Dedifferentiated amniotic fluid mesenchymal stem cell (primary cell): ENCODE measurements around the gene CAMSAP3.

Source experiments
- DNase-seq: peaks from one replicate; pipeline ENCODE4 v3.0.0-alpha.2; 2016; ENCODE audit errors: extremely low spot score

CAMSAP3 gene

DNA sequence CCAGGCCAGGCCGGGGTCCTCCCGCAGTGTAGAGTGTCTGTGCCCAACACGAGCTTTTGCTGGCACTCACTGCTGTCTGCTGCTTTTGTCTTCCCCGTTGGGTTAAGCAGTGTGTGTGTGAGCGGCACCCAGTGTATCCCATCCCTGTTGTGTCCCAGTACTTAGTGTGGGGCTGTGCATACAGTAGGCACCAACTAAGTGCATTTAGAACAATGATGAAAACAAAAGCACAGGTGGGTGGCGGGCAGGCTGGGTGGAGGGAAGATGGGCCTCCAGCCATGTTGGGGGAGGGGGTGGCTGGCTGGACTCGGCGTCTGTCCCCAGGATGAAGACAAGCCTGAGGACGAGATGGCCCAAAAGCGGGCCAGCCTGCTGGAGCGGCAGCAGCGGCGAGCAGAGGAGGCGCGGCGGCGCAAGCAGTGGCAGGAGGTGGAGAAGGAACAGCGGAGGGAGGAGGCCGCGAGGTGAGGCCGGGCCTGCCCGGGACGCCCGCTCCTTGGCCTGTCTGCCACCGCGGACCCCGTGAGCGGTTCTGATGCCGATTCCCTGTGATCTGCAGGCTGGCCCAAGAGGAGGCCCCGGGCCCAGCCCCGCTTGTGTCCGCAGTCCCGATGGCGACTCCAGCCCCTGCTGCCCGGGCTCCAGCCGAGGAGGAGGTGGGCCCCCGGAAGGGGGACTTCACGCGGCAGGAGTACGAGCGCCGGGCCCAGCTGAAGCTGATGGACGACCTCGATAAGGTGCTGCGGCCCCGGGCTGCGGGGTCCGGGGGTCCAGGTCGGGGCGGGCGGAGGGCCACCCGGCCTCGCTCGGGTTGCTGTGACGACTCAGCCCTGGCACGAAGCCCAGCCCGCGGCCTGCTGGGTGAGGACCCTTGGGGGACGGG lies 19.4 kb downstream of the CAMSAP3 start:
- no peak for DNase-seq

DNA sequence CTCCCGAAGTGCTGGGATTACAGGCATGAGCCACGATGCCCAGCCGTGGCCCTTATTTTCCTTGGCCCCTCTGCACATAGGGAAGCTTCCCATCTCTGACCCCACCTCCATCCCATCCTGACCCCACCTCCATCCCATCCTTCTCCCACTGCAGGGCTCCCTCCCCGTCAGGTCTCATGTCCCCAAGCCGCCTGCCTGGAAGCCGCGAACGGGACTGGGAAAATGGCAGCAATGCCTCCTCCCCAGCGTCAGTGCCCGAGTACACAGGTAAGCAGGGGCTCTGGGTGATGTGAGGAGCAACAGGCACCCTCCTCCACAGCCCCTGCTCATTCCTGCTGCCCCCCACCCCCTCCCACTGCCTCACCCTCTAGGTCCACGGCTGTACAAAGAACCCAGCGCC lies 21.5 kb downstream of the CAMSAP3 start:
- DNase-seq: no peak

DNA sequence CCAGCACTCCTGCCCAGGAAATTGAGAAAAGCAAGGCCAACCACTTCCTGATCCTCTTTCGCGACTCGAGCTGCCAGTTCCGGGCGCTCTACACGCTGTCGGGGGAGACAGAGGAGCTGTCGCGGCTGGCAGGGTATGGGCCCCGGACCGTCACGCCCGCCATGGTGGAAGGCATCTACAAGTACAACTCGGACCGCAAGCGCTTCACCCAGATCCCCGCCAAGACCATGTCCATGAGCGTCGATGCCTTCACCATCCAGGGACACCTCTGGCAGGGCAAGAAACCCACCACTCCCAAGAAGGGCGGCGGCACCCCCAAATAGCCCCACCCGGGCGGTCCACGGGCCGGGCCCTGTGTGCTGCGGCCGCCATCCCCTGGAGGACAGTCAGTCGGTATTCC lies 22.1 kb downstream of the CAMSAP3 start:
- DNase-seq: no peak

DNA sequence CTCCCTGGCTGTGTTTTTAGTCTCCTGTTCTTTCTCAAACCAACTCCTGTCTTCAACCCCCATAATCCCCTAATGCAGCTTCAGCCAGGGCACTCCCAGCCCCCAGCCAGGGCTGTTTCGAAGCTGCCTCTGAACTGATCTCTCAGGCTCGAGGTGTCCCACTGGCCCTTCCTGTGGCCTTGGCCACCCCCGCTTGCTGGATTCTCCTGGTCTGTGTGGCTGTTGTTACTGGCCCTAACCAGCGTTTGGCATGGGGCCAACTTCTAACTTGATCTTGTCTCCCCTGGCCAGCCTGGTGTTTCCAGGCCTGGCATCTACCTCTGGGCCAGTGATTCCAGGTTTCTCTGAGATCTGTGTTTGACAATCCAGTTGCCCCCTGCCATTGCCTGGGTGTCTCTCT lies 22.7 kb downstream of the CAMSAP3 start:
- no peak for DNase-seq

DNA sequence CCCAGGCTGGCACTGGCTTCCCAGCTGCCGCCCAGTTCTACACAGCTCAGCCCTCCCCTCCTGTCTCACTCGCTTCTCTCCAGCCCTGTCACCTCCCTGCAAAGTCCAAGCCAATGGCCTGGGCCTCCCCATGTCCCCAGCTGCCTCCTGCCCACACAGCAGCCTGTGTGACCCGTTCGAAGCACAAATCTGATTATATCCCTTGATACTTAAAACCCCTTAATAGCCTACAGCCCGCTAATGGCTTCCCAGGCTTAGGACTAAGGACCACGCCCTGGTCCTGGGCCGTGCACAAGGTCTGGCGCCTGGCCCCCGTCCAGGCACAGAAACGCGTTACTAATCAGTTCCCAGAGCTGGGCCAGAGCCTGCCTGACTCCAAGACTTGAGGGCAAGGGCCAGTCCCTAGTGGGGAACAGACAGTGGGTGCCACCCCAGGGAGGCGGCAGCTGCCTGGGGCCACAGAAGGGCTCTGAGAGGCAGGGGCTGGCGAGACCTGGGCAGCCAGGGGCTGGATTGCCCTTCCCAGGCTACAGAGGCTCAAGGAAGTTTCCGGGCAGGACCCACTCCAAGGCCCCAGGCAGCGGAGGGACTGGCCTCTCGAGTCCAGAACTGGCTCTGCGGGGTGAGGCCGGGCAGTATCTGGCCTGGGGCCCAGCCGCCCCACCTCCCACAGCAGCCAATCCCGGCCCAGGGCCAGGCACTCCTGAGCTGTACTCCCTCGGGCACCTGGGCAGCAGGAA lies 23.3 kb downstream of the CAMSAP3 start:
- no peak for DNase-seq

DNA sequence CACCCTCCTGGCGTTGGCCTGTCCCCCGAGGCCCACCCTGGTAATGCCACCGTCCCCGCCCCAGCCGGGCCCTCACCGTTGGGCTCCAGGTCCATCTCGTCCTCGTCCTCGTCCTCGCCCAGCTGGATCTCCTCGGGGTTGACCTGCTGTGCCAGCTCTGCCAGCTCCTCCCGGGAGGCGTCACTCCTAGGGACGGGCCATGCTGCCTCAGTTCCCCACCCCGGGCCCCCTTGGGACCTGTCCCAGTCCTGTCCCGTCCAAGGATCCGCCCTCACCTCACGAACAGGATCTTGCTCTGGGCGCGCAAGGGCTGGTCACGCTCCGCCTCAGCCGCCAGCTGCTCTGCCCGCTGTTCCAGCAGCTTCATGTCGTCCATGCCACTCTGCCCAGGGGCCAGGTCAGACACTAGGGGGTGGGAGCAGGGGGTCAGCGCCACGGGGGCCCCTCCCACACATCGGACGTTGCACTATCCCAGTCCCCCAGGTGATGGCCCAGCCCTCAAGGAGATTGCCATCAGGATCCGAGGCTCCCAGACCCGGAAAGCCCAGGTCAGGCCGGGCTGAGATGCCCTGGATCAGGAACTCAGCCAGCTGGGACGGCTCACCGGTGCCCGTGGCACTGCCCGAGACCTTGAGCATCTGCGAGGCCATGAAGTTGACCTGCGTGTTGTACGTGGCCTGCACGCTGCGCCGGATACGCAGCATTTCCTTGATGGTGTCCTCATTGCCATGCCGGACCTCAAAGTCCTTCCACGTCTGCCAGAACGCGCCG lies 24.2 kb downstream of the CAMSAP3 start:
- no peak for DNase-seq

GRCh38 chr19:7620442-7621412 lies 25.1 kb downstream of the CAMSAP3 start:
- DNase-seq: no peak

DNA sequence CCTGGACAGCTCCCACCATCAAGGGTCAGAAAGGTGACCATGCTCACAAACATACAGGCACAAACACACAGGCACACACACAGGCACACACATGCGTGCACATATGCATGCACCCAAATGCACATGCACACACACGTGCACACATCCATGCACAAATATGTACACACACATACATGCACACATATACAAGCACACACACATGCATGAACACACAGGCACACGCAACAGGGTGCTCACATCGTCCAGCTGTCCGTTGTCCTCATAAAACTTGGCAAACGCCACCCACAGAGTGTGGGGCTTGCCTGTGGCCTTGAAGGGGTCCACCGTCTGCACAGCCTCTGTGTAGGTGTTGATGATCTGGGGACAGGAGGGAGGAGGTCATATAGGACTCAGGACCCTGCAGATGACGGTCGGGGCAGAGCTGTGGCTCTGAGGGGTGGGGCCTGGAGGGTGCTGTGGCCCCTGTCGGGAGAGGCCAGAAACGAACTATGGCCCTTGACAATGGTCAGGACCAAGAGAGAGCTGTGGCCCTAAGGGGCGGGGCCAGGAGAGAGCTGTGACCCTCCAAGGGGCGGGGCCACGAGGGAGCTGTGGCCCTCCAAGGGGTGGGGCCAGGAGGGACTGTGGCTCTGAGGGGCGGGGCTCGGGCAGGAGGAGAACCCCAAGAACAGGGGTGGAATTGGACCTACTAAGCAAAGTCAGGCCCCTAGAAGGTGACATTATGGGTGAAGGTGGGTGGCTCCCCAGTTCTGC lies 27.4 kb downstream of the CAMSAP3 start:
- no peak for DNase-seq

- DNase-seq: no peak
Measured at GRCh38 chr19:7623725-7624603, 28.3 kb downstream of the CAMSAP3 start.

GRCh38 chr19:7624810-7625209 lies 29.1 kb downstream of the CAMSAP3 start:
- no peak for DNase-seq

GRCh38 chr19:7625763-7626372 lies 30.2 kb downstream of the CAMSAP3 start:
- DNase-seq: no peak

DNA sequence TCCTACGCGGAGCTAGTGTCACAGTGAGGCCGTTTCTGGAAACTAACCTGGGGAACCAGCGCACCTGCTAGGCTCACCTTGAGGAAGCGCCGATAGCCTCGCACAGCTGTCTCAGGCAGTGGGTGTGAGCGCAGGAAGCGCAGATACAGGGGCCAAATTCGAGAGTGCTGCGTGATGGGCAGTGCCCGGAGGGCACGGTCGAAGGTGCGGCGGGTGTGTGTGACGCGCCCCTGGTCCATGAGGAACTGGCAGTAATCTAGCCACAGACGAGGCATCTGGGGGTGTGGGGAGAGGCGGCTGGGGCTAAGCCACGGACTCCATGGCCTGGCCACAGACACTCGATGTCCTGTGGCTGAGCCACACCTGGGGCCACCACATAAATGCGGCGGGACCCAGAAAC lies 31.5 kb downstream of the CAMSAP3 start:
- no peak for DNase-seq

DNA sequence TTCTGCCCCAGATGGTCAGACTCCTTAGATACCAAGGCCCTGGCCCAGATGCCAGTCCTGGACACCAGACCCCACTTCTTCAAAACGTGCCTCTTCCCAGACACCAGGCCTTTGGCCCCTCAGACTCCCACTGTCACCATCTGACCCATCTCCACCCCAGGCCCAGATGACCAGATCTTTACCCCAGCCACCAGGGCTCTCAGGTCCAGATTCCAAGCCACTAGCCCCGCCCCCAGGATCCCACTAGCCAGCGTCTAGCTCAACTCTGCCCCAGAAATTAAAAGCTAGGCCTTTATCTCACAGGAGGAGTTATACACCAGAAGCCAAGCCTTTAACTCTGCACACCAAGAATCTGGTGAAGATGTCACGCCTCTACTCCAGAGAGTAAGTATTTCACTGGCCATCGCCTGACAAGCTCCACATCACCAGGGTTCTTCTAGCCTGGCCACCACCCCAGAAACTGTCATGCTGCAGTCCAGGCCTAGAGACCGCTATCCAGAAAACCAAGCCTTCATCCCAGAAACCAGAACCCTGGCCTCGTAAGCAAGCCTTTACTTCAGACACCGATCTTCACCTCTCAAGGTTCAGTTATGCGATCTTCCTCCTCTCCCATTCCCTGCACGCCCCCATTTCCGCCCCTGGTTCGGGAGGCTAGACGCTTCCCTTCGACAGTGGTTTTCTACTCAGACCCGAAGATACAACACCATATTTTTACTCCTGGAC lies 33.1 kb downstream of the CAMSAP3 start:
- no peak for DNase-seq

- DNase-seq: peak; percentile 99
Measured at GRCh38 chr19:7629347-7630054, 33.8 kb downstream of the CAMSAP3 start, which contains the start of the genes PET100 and XAB2. PET100 (plus strand) TSS chr19:7629793; CDS start chr19:7629834, 41 bp downstream. XAB2 (minus strand) TSS chr19:7629545; CDS start chr19:7629527, 18 bp downstream.

DNA sequence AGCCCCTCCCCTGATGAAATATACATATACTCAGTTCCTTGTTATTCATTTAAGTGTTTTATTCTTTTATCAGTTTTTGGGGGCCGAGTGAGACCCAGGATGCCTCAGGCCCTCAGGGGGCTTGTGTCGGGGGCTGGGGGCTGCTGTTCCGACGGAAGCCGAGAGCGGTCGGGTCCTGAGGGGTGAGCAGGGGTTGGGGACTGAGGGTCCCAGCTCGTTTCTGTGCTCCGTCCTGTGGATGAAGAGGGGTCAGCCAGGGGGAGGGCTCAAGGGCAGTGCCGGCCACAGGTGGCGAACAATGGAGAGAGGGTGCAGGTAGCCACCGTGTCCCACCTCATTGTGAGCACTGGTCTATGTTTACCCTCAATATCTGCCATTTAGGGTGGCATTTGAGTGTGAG lies 35.9 kb downstream of the CAMSAP3 start:
- no peak for DNase-seq

GRCh38 chr19:7632340-7633203 lies 36.9 kb downstream of the CAMSAP3 start:
- DNase-seq: no peak
